Measurements from ENCODE around the gene RAB3GAP1.

Gene RAB3GAP1

DNA sequence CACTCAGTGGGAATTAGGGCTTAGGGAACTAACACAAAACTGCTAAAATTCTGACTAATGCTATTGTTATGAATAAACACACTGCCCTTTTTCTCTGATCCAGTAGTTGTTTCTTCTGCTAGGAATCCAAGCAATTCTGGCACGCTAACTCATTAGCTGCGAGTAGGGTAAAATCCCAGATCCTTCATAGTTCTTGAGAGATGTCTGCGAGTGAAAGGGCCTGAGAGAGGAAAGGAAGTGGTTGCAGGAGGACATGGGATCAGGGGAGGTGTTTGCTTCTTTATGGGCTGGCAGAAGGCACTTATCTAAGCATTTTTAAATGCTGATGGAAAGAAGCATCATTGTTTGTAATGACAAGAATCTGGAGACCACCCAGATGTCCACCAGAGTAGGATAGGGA lies 14.3 kb upstream of the RAB3GAP1 start:
- Histone ChIP-seq H3K9me3 (ENCODE audit: control insufficient read depth, insufficient read depth, low read length) (no peaks in the 10 kb centered on the region), H3K4me1 (ENCODE audit: insufficient read depth, low read length) (no peaks in the 10 kb centered on the region), H3K36me3 (ENCODE audit: insufficient read depth, low read length) (no peaks in the 10 kb centered on the region), H3K9ac (ENCODE audit: low read depth, low read length) (no peak overlapping the region)

DNA sequence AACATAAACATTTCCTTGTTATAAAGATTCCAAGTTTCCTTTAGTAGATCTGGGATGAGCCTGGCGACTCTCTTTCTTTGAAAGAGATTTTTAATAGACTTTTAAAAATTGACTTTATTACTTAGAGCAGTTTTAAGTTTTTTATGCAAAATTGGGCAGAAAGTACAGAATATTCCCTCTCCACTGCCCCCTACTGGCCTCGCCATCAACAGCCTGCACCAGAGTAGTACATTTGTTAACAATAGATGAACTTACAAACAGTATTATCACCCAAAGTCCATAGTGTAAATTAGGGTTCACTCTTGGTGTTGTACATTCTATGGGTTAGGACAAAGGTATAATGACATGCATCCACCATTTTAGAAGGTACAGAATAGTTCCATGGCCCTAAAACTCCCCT lies 8.7 kb upstream of the RAB3GAP1 start:
- Histone ChIP-seq H3K4me1 (ENCODE audit: insufficient read depth, low read length) (no peaks in the 10 kb centered on the region), H3K9ac (ENCODE audit: low read depth, low read length) (no peak overlapping the region), H3K9me3 (ENCODE audit: control insufficient read depth, insufficient read depth, low read length) (no peaks in the 10 kb centered on the region), H3K36me3 (ENCODE audit: insufficient read depth, low read length) (no peaks in the 10 kb centered on the region)

DNA sequence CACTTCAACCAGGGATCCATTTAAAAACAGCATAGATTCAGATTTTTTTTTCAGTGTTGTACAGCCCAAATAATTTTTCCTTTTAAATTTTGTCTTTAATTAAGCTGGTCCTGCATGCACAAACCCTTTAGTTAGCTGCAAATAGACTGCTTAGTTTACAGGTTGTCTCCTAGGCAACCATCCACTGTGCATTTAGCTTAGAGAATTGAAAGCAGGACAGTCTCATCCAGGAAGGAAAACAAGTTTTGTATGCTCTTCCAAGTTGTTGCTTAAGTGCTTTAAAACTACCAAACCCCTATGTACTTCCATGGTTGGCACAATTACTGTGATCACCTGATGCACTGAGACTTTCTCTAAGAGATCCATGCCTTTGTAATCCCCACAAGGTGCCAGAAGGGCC lies 4.8 kb upstream of the RAB3GAP1 start, which contains the start of gene MAP3K19:
Gene MAP3K19, minus strand, starts transcription at position 148 of the 400 bp plus-strand sequence. CDS start 22,800 bp downstream, outside the sequence.
- Histone ChIP-seq H3K4me1 (ENCODE audit: insufficient read depth, low read length) (no peaks in the 10 kb centered on the region; the same call in 1 of the 2 replicates), H3K9me3 (ENCODE audit: control insufficient read depth, insufficient read depth, low read length) (no peaks in the 10 kb centered on the region), H3K9ac (ENCODE audit: low read depth, low read length) (no peak within 1 kb of the TSS), H3K36me3 (ENCODE audit: insufficient read depth, low read length) (no peaks in the 10 kb centered on the region)

DNA sequence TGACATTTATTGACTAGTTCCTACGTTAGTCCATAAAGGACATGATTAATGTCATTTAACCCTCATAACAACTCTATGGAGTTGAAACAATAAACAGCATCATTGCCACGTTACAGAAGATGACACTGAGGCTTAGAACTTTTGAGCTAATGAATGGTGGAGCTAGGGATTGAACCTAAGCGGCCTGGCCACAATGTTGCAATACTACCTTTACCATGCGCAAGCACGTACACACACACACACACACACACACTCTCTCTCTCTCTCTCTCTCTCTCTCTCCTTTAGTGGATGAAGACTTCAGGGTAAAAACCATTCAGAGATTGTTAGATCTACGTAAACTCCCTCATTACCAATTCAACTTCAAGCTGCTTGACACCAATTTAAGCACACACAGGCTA lies 4.0 kb upstream of the RAB3GAP1 start:
- H3K36me3 ChIP-seq (ENCODE audit: insufficient read depth, low read length), result no peaks in the 10 kb centered on the region
- H3K9me3 ChIP-seq (ENCODE audit: control insufficient read depth, insufficient read depth, low read length), result no peaks in the 10 kb centered on the region
- peaks cover under 1% of the 10 kb centered on the region; the same call in 1 of the 2 replicates for H3K4me1 ChIP-seq (ENCODE audit: insufficient read depth, low read length)
- H3K9ac ChIP-seq (ENCODE audit: low read depth, low read length), result no peak overlapping the region

DNA sequence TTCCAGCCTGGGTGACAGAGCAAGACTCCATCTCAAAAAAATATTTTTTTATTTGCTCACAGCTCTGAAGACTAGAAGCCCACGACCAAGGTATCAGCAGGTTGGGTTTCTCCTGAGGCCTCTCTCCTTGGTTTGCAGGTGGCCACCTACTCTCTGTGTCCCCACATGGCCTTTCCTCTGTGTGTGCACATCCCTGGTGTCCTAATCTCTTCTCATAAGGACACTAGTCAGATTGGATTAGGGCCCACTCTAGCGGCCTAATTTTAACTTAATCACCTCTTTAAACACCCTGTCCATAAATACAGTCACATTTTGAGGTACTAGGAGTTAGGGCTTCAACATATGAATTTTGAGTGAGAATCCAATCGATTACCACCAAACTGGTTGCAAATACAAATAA lies 2.0 kb upstream of the RAB3GAP1 start:
- no peaks in the 10 kb centered on the region for H3K36me3 ChIP-seq (ENCODE audit: insufficient read depth, low read length)
- H3K9me3 ChIP-seq (ENCODE audit: control insufficient read depth, insufficient read depth, low read length), result no peaks in the 10 kb centered on the region
- peaks cover 5% of the 10 kb centered on the region; the same call in 1 of the 2 replicates for H3K4me1 ChIP-seq (ENCODE audit: insufficient read depth, low read length)
- H3K9ac ChIP-seq (ENCODE audit: low read depth, low read length), result no peak overlapping the region

DNA sequence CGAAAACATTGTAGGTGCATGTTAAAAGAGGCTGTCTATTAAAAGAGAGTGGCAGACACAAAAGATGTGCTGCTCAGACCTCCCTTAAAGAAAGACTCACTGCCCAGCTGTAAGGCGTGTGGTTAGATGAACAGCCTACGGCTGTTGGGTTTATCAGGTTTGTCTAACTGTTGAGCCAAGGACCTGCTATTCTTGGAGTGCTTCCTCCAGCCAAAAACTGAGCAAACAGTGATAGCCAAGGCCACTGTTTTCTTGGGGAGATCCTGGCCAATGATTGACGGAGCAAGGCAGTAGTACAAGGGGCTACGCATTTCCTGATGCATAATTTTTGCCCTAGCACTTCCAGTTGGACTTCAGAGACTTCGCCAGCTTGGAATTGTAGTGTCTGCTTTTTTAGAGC lies 1.4 kb upstream of the RAB3GAP1 start:
- Histone ChIP-seq H3K4me1 (ENCODE audit: insufficient read depth, low read length) (peaks cover 5% of the 10 kb centered on the region; the same call in 1 of the 2 replicates), H3K9ac (ENCODE audit: low read depth, low read length) (no peak overlapping the region), H3K9me3 (ENCODE audit: control insufficient read depth, insufficient read depth, low read length) (no peaks in the 10 kb centered on the region), H3K36me3 (ENCODE audit: insufficient read depth, low read length) (no peaks in the 10 kb centered on the region)

DNA sequence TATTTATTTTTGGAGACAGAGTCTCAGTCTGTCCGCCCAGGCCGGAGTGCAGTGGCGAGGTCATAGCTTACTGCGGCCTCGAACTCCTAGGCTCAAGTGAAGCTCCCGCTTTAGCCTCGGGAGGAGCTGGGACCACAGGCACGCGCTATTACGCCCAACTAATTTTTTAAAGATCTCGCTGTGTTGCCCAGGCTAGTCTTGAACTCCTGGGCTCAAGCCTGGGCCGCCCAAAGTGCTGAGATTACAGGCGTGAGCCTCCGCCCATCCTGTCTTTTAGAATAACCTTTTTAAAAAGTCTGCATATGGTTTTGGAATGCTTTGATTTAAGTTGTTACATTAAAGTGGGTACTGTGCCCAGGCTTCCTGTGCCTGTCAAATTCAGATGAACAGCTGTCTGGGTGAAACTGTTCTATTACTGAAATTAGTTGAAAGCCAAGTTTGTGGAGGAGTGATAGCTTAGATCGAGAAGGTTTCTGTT lies 944 bp downstream of the RAB3GAP1 start:
- Histone ChIP-seq H3K9ac (ENCODE audit: low read depth, low read length) (peak overlapping the region; percentile 91), H3K9me3 (ENCODE audit: control insufficient read depth, insufficient read depth, low read length) (no peaks in the 10 kb centered on the region), H3K36me3 (ENCODE audit: insufficient read depth, low read length) (no peaks in the 10 kb centered on the region), H3K4me1 (ENCODE audit: insufficient read depth, low read length) (peaks cover 5% of the 10 kb centered on the region; the same call in 1 of the 2 replicates)

DNA sequence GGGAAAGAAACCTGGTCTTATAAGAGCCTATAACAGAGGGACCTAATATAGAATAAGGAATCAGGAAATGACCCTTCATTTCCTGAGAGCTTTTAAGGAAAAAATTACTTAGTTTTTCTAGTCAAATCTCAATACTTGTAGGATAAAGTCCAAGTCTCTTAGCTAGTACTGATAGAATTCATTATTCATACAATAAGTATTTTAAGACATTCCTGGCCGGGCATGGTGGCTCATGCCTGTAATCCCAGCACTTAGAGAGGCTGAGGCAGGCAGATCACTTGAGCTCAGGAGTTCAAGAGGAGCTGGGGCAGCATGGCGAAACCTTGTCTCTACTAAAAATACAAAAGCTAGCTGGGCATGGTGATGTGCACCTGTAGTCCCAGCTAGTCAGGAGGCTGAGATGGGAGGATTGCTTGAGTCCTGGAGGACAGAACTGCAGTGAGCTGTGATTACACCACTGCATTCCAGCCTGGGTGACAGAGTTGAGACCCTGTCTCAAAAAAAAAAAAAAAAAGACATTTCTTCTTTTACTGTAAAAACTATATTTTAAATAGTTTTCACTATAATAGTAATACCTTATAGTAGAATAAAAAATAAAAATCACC lies 3.2 kb downstream of the RAB3GAP1 start:
- Histone ChIP-seq H3K4me1 (ENCODE audit: insufficient read depth, low read length) (peaks cover 5% of the 10 kb centered on the region; the same call in 1 of the 2 replicates), H3K36me3 (ENCODE audit: insufficient read depth, low read length) (no peaks in the 10 kb centered on the region), H3K9ac (ENCODE audit: low read depth, low read length) (no peak overlapping the region), H3K9me3 (ENCODE audit: control insufficient read depth, insufficient read depth, low read length) (no peaks in the 10 kb centered on the region)

DNA sequence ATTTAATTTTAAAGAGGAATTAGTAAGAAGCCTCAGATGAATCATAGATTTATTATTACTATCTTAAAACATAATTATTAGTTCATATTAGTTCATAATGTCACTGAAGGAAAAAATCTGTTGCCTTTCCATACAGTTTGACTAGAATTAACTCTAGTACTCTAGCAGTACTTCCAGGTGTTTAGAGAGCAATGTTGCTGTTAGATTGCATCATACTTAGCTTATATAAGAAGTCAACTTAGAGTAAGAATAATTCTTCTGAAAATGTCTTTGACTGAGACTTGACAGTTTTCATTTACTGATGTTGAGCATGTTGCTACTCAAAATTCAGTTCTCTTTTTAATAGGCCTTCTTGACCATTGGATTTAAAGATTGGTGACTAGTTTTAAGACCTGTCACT lies 4.7 kb downstream of the RAB3GAP1 start:
- H3K4me1 ChIP-seq (ENCODE audit: insufficient read depth, low read length), result peaks cover 5% of the 10 kb centered on the region; the same call in 1 of the 2 replicates
- H3K36me3 ChIP-seq (ENCODE audit: insufficient read depth, low read length), result no peaks in the 10 kb centered on the region
- H3K9ac ChIP-seq (ENCODE audit: low read depth, low read length), result no peak overlapping the region; the same call in 1 of the 2 replicates
- H3K9me3 ChIP-seq (ENCODE audit: control insufficient read depth, insufficient read depth, low read length), result no peaks in the 10 kb centered on the region

DNA sequence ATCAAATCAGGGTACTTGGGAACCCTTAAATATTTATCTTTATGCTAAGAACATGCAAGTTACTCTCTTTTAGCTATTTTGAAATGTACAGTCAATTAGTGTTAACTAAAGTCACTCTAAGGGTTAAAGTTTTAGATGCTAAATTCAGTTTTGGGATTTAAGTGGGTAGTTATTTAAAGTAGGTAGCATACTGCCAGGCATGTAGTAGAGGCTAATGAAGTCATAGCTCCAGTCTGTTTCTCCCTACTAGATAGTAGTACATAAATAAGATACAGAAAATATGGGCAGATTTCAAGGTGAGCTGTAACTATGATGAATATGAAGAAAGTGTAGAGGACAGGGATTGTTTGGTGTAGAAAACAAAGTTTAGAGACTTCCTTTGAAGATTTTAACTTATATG lies 7.5 kb downstream of the RAB3GAP1 start:
- H3K9ac ChIP-seq (ENCODE audit: low read depth, low read length), result no peak overlapping the region
- no peaks in the 10 kb centered on the region for H3K4me1 ChIP-seq (ENCODE audit: insufficient read depth, low read length)
- H3K36me3 ChIP-seq (ENCODE audit: insufficient read depth, low read length), result no peaks in the 10 kb centered on the region
- no peaks in the 10 kb centered on the region for H3K9me3 ChIP-seq (ENCODE audit: control insufficient read depth, insufficient read depth, low read length)

DNA sequence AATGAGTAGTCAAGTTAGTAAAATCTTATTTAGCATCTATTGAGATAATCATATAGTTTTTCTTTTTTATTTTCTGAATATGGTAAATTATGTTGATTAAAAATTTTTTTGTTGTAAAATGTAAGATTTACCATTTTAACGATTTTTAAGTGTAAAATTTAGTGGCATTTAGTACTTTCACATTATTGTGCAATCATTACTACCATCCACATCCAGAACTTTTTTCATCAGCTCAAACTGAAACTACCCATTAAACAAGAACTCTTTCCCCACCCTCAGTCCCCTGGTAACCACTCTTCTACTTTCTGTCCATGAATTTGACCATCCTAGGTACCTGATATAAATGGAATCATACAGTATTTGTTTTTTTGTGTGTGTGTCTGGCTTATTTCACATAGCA lies 11.1 kb downstream of the RAB3GAP1 start:
- H3K4me1 ChIP-seq (ENCODE audit: insufficient read depth, low read length), result no peaks in the 10 kb centered on the region
- H3K9ac ChIP-seq (ENCODE audit: low read depth, low read length), result no peak overlapping the region
- no peaks in the 10 kb centered on the region for H3K9me3 ChIP-seq (ENCODE audit: control insufficient read depth, insufficient read depth, low read length)
- H3K36me3 ChIP-seq (ENCODE audit: insufficient read depth, low read length), result no peaks in the 10 kb centered on the region

DNA sequence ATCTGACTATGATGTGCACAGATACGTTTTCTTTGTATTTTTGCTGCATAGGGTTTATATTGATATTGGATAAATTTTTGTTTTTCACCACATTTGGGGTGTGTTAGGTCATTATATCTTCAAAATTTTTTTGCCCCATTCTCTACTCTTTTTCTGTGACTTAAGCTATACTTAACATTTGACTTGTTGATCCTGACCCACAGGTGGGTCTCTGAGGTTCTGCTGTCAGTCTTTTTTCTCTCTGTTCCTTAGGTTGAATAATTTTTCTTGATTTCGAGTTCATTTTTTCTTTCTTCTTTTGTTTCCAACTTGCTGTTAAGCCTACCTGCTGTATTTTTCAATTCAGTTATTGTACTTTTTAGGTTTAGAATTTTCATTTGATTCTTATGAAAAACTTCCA lies 12.1 kb downstream of the RAB3GAP1 start:
- H3K9ac ChIP-seq (ENCODE audit: low read depth, low read length), result no peak overlapping the region
- no peaks in the 10 kb centered on the region for H3K4me1 ChIP-seq (ENCODE audit: insufficient read depth, low read length)
- no peaks in the 10 kb centered on the region for H3K9me3 ChIP-seq (ENCODE audit: control insufficient read depth, insufficient read depth, low read length)
- no peaks in the 10 kb centered on the region for H3K36me3 ChIP-seq (ENCODE audit: insufficient read depth, low read length)

DNA sequence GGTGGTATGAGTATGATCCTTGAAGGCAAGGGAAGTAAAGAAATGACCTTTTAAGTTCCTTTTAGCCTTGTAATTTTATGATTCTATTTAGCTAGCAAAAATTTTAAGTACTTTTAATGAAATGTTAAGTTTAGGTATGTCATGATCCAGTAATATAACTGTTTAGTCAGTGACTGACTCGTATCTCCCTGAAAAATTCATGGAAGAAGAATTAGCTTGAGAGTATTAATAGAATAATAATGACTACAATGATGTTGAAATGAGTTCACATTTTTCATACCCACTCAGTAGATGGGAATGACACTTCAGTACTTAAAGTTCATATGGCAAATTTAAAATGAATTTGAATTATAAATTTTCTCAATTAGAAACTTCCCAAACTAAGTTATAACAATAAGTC lies 14.6 kb downstream of the RAB3GAP1 start:
- no peaks in the 10 kb centered on the region for H3K4me1 ChIP-seq (ENCODE audit: insufficient read depth, low read length)
- no peak overlapping the region for H3K9ac ChIP-seq (ENCODE audit: low read depth, low read length)
- peaks cover under 1% of the 10 kb centered on the region; the same call in 1 of the 2 replicates for H3K36me3 ChIP-seq (ENCODE audit: insufficient read depth, low read length)
- peaks cover 12% of the 10 kb centered on the region; the same call in 1 of the 2 replicates for H3K9me3 ChIP-seq (ENCODE audit: control insufficient read depth, insufficient read depth, low read length)

DNA sequence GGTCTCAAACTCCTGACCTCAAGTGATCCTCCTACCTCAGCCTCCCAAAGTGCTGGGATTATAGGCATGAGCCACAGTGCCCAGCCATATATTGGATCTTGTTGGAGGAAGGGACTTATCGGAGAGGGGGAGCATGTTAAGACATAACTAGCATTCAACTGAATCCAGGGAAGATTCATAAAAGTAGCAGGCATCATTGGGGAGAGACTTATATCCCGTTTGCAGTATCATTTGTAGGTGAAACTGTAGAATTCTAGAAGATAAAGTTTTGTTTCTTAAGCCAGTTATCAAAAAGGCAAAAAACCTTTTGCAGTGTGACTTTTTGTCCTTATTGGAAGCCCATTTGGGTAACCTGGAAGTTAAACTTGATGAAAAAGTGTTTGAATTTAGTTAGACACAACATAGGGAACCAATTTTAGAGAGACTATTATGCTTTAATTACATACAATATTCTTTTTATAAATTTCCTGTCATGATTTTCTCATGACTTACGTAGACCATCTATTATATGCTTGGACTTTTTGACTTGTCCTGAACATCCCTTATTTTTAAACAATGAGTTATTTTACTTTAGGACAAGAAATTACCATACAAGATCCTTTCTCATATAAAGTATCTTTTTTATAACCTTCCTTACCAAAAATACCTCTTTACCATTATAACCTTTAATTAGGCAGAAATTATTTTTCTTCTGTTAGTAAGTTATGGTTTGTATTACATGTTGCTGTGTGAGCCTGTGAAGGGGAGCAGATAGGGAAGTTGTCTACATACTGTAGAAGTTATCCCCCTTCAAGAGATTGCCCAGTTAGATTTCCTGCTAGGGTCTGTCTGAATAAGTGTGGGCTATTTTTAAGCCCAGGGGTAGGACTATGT lies 20.3 kb downstream of the RAB3GAP1 start:
- Histone ChIP-seq H3K4me1 (ENCODE audit: insufficient read depth, low read length) (no peaks in the 10 kb centered on the region), H3K9me3 (ENCODE audit: control insufficient read depth, insufficient read depth, low read length) (peaks cover 29% of the 10 kb centered on the region), H3K36me3 (ENCODE audit: insufficient read depth, low read length) (peaks cover 4% of the 10 kb centered on the region; the same call in 1 of the 2 replicates), H3K9ac (ENCODE audit: low read depth, low read length) (no peak overlapping the region)
